KMS-11 (cell line): ENCODE results near the gene POU6F2.

Source experiments
- H2AFZ ChIP-seq: fragments of 200-600 bp; sonication (generic); 2 replicates; pipeline ENCODE4 v1.6.1; 2016; ENCODE audit warnings: antibody characterized with exemption, mixed run types, low read depth
- H3K27ac ChIP-seq: fragments of 200-600 bp; sonication (generic); 2 replicates; pipeline ENCODE4 v1.6.1; 2016; ENCODE audit warnings: mild to moderate bottlenecking, mixed run types
- H3K27me3 ChIP-seq: fragments of 200-600 bp; sonication (generic); 2 replicates; pipeline ENCODE4 v1.6.1; 2017; ENCODE audit warnings: mild to moderate bottlenecking, low read depth, mixed run types, moderate library complexity; ENCODE audit not compliant: insufficient read depth
- H3K36me3 ChIP-seq: fragments of 200-600 bp; sonication (generic); 2 replicates; pipeline ENCODE4 v1.6.1; 2017; ENCODE audit warnings: mild to moderate bottlenecking, mixed run types; ENCODE audit not compliant: insufficient read depth
- H3K4me1 ChIP-seq: fragments of 200-600 bp; sonication (generic); 2 replicates; pipeline ENCODE4 v1.6.1; 2016; ENCODE audit warnings: mild to moderate bottlenecking, low read depth, mixed run types; ENCODE audit not compliant: poor library complexity, severe bottlenecking
- H3K4me2 ChIP-seq: fragments of 200-600 bp; sonication (generic); 2 replicates; pipeline ENCODE4 v1.7.0; 2016; ENCODE audit warnings: mild to moderate bottlenecking, mixed run types
- H3K4me3 ChIP-seq: fragments of 200-600 bp; sonication (generic); IDR thresholded peaks from 2 replicates; pipeline ENCODE4 v1.6.1; 2017; ENCODE audit warnings: low read depth, low read length, mixed read lengths; ENCODE audit not compliant: insufficient read depth
- H3K79me2 ChIP-seq: fragments of 200-600 bp; sonication (generic); 2 replicates; pipeline ENCODE4 v1.6.1; 2016; ENCODE audit warnings: low read depth, mixed run types; ENCODE audit not compliant: insufficient read depth
- H3K9ac ChIP-seq: fragments of 200-600 bp; sonication (generic); 2 replicates; pipeline ENCODE4 v1.6.1; 2016; ENCODE audit warnings: mild to moderate bottlenecking, mixed run types
- H4K20me1 ChIP-seq: fragments of 200-600 bp; sonication (generic); 2 replicates; pipeline ENCODE4 v1.6.1; 2016; ENCODE audit warnings: mild to moderate bottlenecking, mixed run types; ENCODE audit not compliant: insufficient read depth
- CTCF ChIP-seq: fragments of 200-600 bp; sonication (generic); conservative IDR thresholded peaks from 2 replicates; pipeline ENCODE4 v1.6.1; 2017; ENCODE audit warnings: low read depth, mild to moderate bottlenecking, antibody characterized with exemption, low read length, moderate library complexity, mixed read lengths

POU6F2 gene

GRCh38 chr7:39432807-39433416 is 455.2 kb downstream of the POU6F2 start:
- no peak for TF ChIP-seq CTCF

GRCh38 chr7:39433550-39433949 is 455.8 kb downstream of the POU6F2 start:
- Histone ChIP-seq H3K4me2 (no peak overlapping the region), H4K20me1 (no peaks in the 10 kb centered on the region), H3K27ac (no peak overlapping the region)

More at GRCh38 chr7:39432807-39433416, 455.2 kb downstream of the POU6F2 start:
- no peaks in the 10 kb centered on the region for H3K79me2 ChIP-seq
- no peak overlapping the region for H3K9ac ChIP-seq
- H3K27me3 ChIP-seq: no peaks in the 10 kb centered on the region
- H4K20me1 ChIP-seq: no peaks in the 10 kb centered on the region
- no peak overlapping the region for H3K4me3 ChIP-seq
- no peak overlapping the region for H3K27ac ChIP-seq
- no peak overlapping the region for H3K4me2 ChIP-seq
- no peak overlapping the region for H2AFZ ChIP-seq
- H3K4me1 ChIP-seq: no peaks in the 10 kb centered on the region
- H3K36me3 ChIP-seq: no peaks in the 10 kb centered on the region

GRCh38 chr7:39434012-39434411 is 456.3 kb downstream of the POU6F2 start:
- Histone ChIP-seq H3K36me3 (no peaks in the 10 kb centered on the region), H3K27ac (no peak overlapping the region), H3K4me2 (no peak overlapping the region), H3K4me3 (no peak overlapping the region), H3K27me3 (no peaks in the 10 kb centered on the region), H2AFZ (no peak overlapping the region), H3K4me1 (no peaks in the 10 kb centered on the region), H4K20me1 (no peaks in the 10 kb centered on the region), H3K79me2 (no peaks in the 10 kb centered on the region), H3K9ac (no peak overlapping the region)
- TF ChIP-seq CTCF: no peak

More at GRCh38 chr7:39433550-39433949, 455.8 kb downstream of the POU6F2 start:
- no peaks in the 10 kb centered on the region for H3K27me3 ChIP-seq
- H3K4me1 ChIP-seq: no peaks in the 10 kb centered on the region
- H2AFZ ChIP-seq: no peak overlapping the region
- no peaks in the 10 kb centered on the region for H3K36me3 ChIP-seq
- no peak overlapping the region for H3K4me3 ChIP-seq
- no peaks in the 10 kb centered on the region for H3K79me2 ChIP-seq
- TF ChIP-seq CTCF: no peak
- H3K9ac ChIP-seq: no peak overlapping the region

DNA sequence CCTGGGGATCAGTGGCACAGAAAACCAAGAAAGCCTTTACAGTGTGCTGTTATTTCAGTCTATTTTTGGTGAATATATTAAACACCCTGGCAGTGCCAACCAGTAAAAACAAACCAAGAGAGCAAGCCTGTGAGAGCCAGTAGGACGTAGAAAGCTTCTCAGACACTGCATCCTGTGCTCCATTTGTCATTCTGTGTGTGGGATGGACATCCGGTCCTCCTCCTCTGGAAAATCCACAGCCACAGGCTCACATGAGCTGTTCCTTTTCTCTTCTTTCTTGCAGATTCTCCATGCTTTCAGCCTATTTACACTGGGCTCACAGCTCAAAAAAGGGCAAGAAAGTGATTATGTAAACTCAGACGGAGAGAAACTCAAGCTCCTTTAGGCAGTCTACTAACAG is 468.8 kb downstream of the POU6F2 start:
- Histone ChIP-seq H3K4me2 (no peak overlapping the region), H3K4me1 (no peaks in the 10 kb centered on the region), H4K20me1 (no peaks in the 10 kb centered on the region), H3K9ac (no peak overlapping the region), H2AFZ (no peak overlapping the region), H3K36me3 (no peaks in the 10 kb centered on the region), H3K4me3 (no peak overlapping the region), H3K79me2 (no peaks in the 10 kb centered on the region), H3K27me3 (no peaks in the 10 kb centered on the region), H3K27ac (no peak overlapping the region)
- no peak for TF ChIP-seq CTCF
